ENCODE data around the gene CDH13. TPM values are rescaled to one million over a fixed set of nuclear protein-coding genes. Genes with fewer than 3 reads are reported as not detected.

The CDH13 gene
- total and polyA plus RNA-seq, 2 of the 8 experiments (the other 6 are each of a cell fraction or from before 2014, with no cell fraction given): 2.3 to 2.4 TPM

GRCh38 chr16:83438326-83438725, 811.6 kb downstream of the CDH13 start:
- no peaks in the 10 kb centered on the region for H3K36me3 ChIP-seq (ENCODE audit: control insufficient read depth in 2 of 4, insufficient read depth in 4 of 4, low read length in 3 of 4)
- H3K23me2 ChIP-seq (ENCODE audit: low read depth, low read length): no peaks in the 10 kb centered on the region
- no peak overlapping the region for H4K91ac ChIP-seq (replicated peaks; ENCODE audit: insufficient read length, low read length)
- H3K56ac ChIP-seq (replicated peaks; ENCODE audit: insufficient read length, low read depth, low read length): no peak overlapping the region
- peaks cover 0 to 2% of the 10 kb centered on the region in 2 experiments for H4K20me1 ChIP-seq (replicated peaks in 1 of 2; ENCODE audit: control insufficient read depth in 1 of 2, insufficient read depth in 2 of 2, low read length in 2 of 2)
- no peak overlapping the region for H3K14ac ChIP-seq (ENCODE audit: insufficient read length)
- POLR2A ChIA-PET (ENCODE audit: partially characterized antibody): no interaction called here
- TF ChIP-seq BCL11A (IDR thresholded peaks at IDR 0.05; ENCODE audit: low read depth in 2 of 2, low read length in 2 of 2) (no peak), CTCF (IDR thresholded peaks at IDR 0.05; ENCODE audit: control extremely low read depth in 1 of 3, insufficient read depth in 1 of 3, low read depth in 1 of 3, low read length in 3 of 3) (no peak), HDAC2 (IDR thresholded peaks at IDR 0.05; ENCODE audit: borderline replicate concordance in 1 of 2, low read depth in 2 of 2, low read length in 2 of 2) (no peak), SIN3A (conservative IDR thresholded peaks at IDR 0.05 in 1 of 2, IDR thresholded peaks at IDR 0.05 in 1 of 2; ENCODE audit: low read depth in 1 of 2, low read length in 2 of 2) (no peak), RAD21 (IDR thresholded peaks at IDR 0.05 in 1 of 2, conservative IDR thresholded peaks at IDR 0.05 in 1 of 2; ENCODE audit: low read depth in 2 of 2, low read length in 2 of 2) (no peak), MAFK (IDR thresholded peaks at IDR 0.05; ENCODE audit: low read depth, low read length) (no peak), EGR1 (IDR thresholded peaks at IDR 0.05; ENCODE audit: borderline replicate concordance, low read depth, low read length) (no peak), SP2 (IDR thresholded peaks at IDR 0.05; ENCODE audit: low read length) (no peak), CBX8 (IDR thresholded peaks at IDR 0.05; ENCODE audit: borderline replicate concordance, low read depth, low read length) (no peak), PHF8 (conservative IDR thresholded peaks at IDR 0.05; ENCODE audit: low read depth, low read length) (no peak)
- 92% methylated on average over 3 of the region's 3 CpGs; no CpG with 5 or more reads in 1 of the 2 experiments for WGBS, 2 experiments (ENCODE audit: extremely low coverage in 1 of 2, insufficient coverage in 1 of 2, insufficient read length in 1 of 2, insufficient replicate concordance in 2 of 2, low coverage in 1 of 2, low lambda C conversion rate in 2 of 2, missing lambda C conversion rate in 1 of 2)
- H3K4me2 ChIP-seq (ENCODE audit: insufficient read depth in 1 of 2, low read depth in 2 of 2, low read length in 2 of 2): no peak overlapping the region
- CTCF ChIA-PET (ENCODE audit: partially characterized antibody): interaction anchor here (0.5 to 1.3 kb wide), 7 partner anchors 8 to 223 kb away, joined by 3 to 5 read pairs (median 3); no protein-coding TSS in a partner anchor
- H3K9ac ChIP-seq (replicated peaks in 1 of 4; ENCODE audit: extremely low read depth in 1 of 4, low read depth in 3 of 4, low read length in 3 of 4): no peak overlapping the region
- no peak overlapping the region for H2BK12ac ChIP-seq (ENCODE audit: low read depth, low read length)
- 0 out of 7 replicates have a peak, but pooled peaks cover 0 to 2% (median 0%) of the 10 kb centered on the region in 4 experiments for H3K27me3 ChIP-seq (replicated peaks in 1 of 4; ENCODE audit: control insufficient read depth in 3 of 4, extremely low read depth in 1 of 4, insufficient read depth in 3 of 4, low read length in 3 of 4)
- no peaks in the 10 kb centered on the region for H3K4me1 ChIP-seq (replicated peaks in 1 of 4; ENCODE audit: control insufficient read depth in 3 of 4, insufficient read depth in 4 of 4, low read length in 3 of 4)
- no peaks in the 10 kb centered on the region for H3K79me2 ChIP-seq (ENCODE audit: control insufficient read depth in 1 of 2, insufficient read depth in 2 of 2, low read length in 2 of 2)
- no peak overlapping the region for H3K4me3 ChIP-seq (ENCODE audit: extremely low read depth in 1 of 4, insufficient read depth in 2 of 4, low read depth in 3 of 4, low read length in 4 of 4)
- no peak overlapping the region for H2AFZ ChIP-seq (ENCODE audit: low read length)
- H2BK20ac ChIP-seq (ENCODE audit: low read length): no peak overlapping the region
- H3K4ac ChIP-seq (replicated peaks; ENCODE audit: insufficient read length, low read depth, low read length): no peak overlapping the region
- no peak overlapping the region for H4K5ac ChIP-seq (ENCODE audit: insufficient read length, low read depth, low read length)
- no peak overlapping the region for H2BK15ac ChIP-seq (ENCODE audit: low read length)
- H2BK120ac ChIP-seq (replicated peaks; ENCODE audit: low read depth, low read length): no peak overlapping the region
- no peak overlapping the region for H3K23ac ChIP-seq (ENCODE audit: insufficient read length)
- H3K79me1 ChIP-seq (ENCODE audit: low read depth, low read length): no peaks in the 10 kb centered on the region
- H3K27ac ChIP-seq (ENCODE audit: low read depth, low read length): no peak overlapping the region
- no peak for FAIRE-seq
- H3K9me3 ChIP-seq (ENCODE audit: insufficient read depth in 2 of 2, low read depth in 1 of 2, low read length in 1 of 2): no peaks in the 10 kb centered on the region
- H3K18ac ChIP-seq (ENCODE audit: extremely low read depth, low read length): no peak overlapping the region
- no peak overlapping the region for H4K8ac ChIP-seq (ENCODE audit: extremely low read depth, insufficient read depth, low read length)
- no peak overlapping the region for H2BK5ac ChIP-seq (ENCODE audit: low read depth, low read length)
- H2AK5ac ChIP-seq (ENCODE audit: low read depth, low read length): no peak overlapping the region
- DNase-seq (ENCODE audit: low read depth in 1 of 2, low spot score in 2 of 2): no peak
